SK-N-SH treated with all-trans-retinoic acid at 6 μM for 48 hours (cell line): ENCODE data around the gene PIN1.

ENCODE experiments used
- ATAC-seq: fragments of 200-7000 bp; cut with Tn5 transposase; 3 replicates; pipeline ENCODE4 v1.9.1; 2020; ENCODE audit warnings: mild to moderate bottlenecking, moderate library complexity
- ARNTL ChIP-seq: fragments of 450-650 bp; formaldehyde crosslinking; IDR thresholded peaks from 2 replicates; pipeline ENCODE4 v1.5.0; 2020; ENCODE audit warnings: low read depth, mild to moderate bottlenecking, moderate library complexity, borderline replicate concordance
- BACH2 ChIP-seq: fragments of 250-450 bp; sonication (Bioruptor Pico); IDR thresholded peaks from 2 replicates; pipeline ENCODE4 v1.9.0; 2021; ENCODE audit warnings: mild to moderate bottlenecking, borderline replicate concordance
- CSDC2 ChIP-seq: fragments of 250-450 bp; sonication (Bioruptor Pico); IDR thresholded peaks from 2 replicates; pipeline ENCODE4 v1.5.0; 2020; ENCODE audit warnings: mild to moderate bottlenecking, moderate library complexity
- ESRRG ChIP-seq: fragments of 250-450 bp; sonication (Bioruptor Pico); IDR thresholded peaks from 2 replicates; pipeline ENCODE4 v1.6.1; 2021; ENCODE audit warnings: mild to moderate bottlenecking
- GLIS3 ChIP-seq: fragments of 250-450 bp; sonication (Bioruptor Pico); IDR thresholded peaks from 2 replicates; pipeline ENCODE4 v1.5.0; 2020; ENCODE audit warnings: mild to moderate bottlenecking, moderate library complexity
- ISL1 ChIP-seq: fragments of 250-450 bp; sonication (Bioruptor Pico); IDR thresholded peaks from 2 replicates; pipeline ENCODE4 v2.1.2; 2022; ENCODE audit warnings: mild to moderate bottlenecking, moderate library complexity
- OSR1 ChIP-seq: fragments of 250-450 bp; sonication (Bioruptor Pico); IDR thresholded peaks from 2 replicates; pipeline ENCODE4 v1.8.0; 2022; ENCODE audit warnings: moderate library complexity, mild to moderate bottlenecking, inconsistent platforms
- PATZ1 ChIP-seq: fragments of 250-450 bp; sonication (Bioruptor Pico); IDR thresholded peaks from 2 replicates; pipeline ENCODE4 v1.8.0; 2020; ENCODE audit warnings: mild to moderate bottlenecking, moderate library complexity, borderline replicate concordance
- PPARA ChIP-seq: fragments of 250-450 bp; sonication (Bioruptor Pico); IDR thresholded peaks from 2 replicates; pipeline ENCODE4 v1.5.0; 2020; ENCODE audit warnings: mild to moderate bottlenecking, borderline replicate concordance
- RARB ChIP-seq: fragments of 250-450 bp; sonication (Bioruptor Pico); IDR thresholded peaks from 2 replicates; pipeline ENCODE4 v1.8.0; 2021; ENCODE audit warnings: mild to moderate bottlenecking, moderate library complexity
- SNAI2 ChIP-seq: fragments of 250-450 bp; sonication (Bioruptor Pico); IDR thresholded peaks from 2 replicates; pipeline ENCODE4 v1.5.0; 2020; ENCODE audit warnings: mild to moderate bottlenecking, moderate library complexity
- TCF4 ChIP-seq: fragments of 250-450 bp; sonication (Bioruptor Pico); IDR thresholded peaks from 2 replicates; pipeline ENCODE4 v1.8.0; 2021; ENCODE audit warnings: mild to moderate bottlenecking, moderate library complexity, borderline replicate concordance
- ZC3H10 ChIP-seq: fragments of 250-450 bp; sonication (Bioruptor Pico); IDR thresholded peaks from 2 replicates; pipeline ENCODE4 v1.5.1; 2021; ENCODE audit warnings: mild to moderate bottlenecking, moderate library complexity
- ZFP3 ChIP-seq: fragments of 250-450 bp; sonication (Bioruptor Pico); IDR thresholded peaks from 2 replicates; pipeline ENCODE4 v1.5.0; 2020; ENCODE audit warnings: mild to moderate bottlenecking, moderate library complexity
- ZFP30 ChIP-seq: fragments of 450-650 bp; formaldehyde crosslinking; IDR thresholded peaks from 2 replicates; pipeline ENCODE4 v1.5.0; 2022; ENCODE audit warnings: mild to moderate bottlenecking, moderate library complexity
- ZNF565 ChIP-seq: fragments of 450-650 bp; formaldehyde crosslinking; conservative IDR thresholded peaks from 2 replicates; pipeline ENCODE4 v1.5.0; 2020; ENCODE audit warnings: low read depth, mild to moderate bottlenecking, moderate library complexity
- ZNF70 ChIP-seq: fragments of 450-650 bp; formaldehyde crosslinking; IDR thresholded peaks from 2 replicates; pipeline ENCODE4 v1.5.0; 2020; ENCODE audit warnings: mild to moderate bottlenecking, moderate library complexity
- TF ChIP-seq, protein P1 (sequence below): fragments of 250-450 bp; sonication (Bioruptor Pico); IDR thresholded peaks from 2 replicates; pipeline ENCODE4 v1.8.0; 2021; ENCODE audit warnings: low read depth, mild to moderate bottlenecking, moderate library complexity, borderline replicate concordance
- TF ChIP-seq, protein P2 (sequence below): fragments of 250-450 bp; sonication (Bioruptor Pico); IDR thresholded peaks from 2 replicates; pipeline ENCODE4 v1.5.1; 2020; ENCODE audit warnings: low read depth, mild to moderate bottlenecking, moderate library complexity
- TF ChIP-seq, protein P3 (sequence below): fragments of 250-450 bp; sonication (Bioruptor Pico); IDR thresholded peaks from 2 replicates; pipeline ENCODE4 v1.5.1; 2021; ENCODE audit warnings: mild to moderate bottlenecking, moderate library complexity

PIN1 gene

DNA sequence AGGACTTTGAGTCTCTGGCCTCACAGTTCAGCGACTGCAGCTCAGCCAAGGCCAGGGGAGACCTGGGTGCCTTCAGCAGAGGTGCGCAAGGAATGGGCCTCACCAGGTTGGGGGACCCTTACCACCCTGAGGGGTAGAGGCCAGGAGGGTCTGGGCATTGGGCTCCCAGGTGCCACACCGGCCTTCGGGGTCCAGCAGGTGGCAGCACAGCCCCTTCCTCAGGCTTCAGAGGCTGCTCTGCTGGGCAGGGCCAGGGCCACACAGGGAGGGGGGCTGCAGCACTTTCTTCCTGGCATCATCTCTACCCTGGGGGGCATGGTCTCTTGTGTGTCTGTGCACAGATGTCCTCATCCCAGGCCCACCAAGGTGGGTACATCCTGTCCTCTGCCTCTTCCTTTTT, 12.9 kb downstream of the PIN1 start:
- TF ChIP-seq BACH2 (CRISPR knock-in tag): no peak
- TF ChIP-seq RARB (CRISPR knock-in tag): no peak
- TF ChIP-seq, protein P1, sequence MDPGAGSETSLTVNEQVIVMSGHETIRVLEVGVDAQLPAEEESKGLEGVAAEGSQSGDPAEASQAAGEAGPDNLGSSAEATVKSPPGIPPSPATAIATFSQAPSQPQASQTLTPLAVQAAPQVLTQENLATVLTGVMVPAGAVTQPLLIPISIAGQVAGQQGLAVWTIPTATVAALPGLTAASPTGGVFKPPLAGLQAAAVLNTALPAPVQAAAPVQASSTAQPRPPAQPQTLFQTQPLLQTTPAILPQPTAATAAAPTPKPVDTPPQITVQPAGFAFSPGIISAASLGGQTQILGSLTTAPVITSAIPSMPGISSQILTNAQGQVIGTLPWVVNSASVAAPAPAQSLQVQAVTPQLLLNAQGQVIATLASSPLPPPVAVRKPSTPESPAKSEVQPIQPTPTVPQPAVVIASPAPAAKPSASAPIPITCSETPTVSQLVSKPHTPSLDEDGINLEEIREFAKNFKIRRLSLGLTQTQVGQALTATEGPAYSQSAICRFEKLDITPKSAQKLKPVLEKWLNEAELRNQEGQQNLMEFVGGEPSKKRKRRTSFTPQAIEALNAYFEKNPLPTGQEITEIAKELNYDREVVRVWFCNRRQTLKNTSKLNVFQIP: no peak
- TF ChIP-seq, protein P2, sequence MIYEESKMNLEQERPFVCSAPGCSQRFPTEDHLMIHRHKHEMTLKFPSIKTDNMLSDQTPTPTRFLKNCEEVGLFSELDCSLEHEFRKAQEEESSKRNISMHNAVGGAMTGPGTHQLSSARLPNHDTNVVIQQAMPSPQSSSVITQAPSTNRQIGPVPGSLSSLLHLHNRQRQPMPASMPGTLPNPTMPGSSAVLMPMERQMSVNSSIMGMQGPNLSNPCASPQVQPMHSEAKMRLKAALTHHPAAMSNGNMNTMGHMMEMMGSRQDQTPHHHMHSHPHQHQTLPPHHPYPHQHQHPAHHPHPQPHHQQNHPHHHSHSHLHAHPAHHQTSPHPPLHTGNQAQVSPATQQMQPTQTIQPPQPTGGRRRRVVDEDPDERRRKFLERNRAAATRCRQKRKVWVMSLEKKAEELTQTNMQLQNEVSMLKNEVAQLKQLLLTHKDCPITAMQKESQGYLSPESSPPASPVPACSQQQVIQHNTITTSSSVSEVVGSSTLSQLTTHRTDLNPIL: no peak
- no peak for TF ChIP-seq SNAI2 (CRISPR knock-in tag)
- no peak for TF ChIP-seq GLIS3 (CRISPR knock-in tag)
- no peak for TF ChIP-seq CSDC2
- TF ChIP-seq PPARA (CRISPR knock-in tag): no peak
- TF ChIP-seq TCF4 (CRISPR knock-in tag): no peak
- TF ChIP-seq ZC3H10: no peak
- TF ChIP-seq PATZ1: no peak
- TF ChIP-seq ZFP3 (CRISPR knock-in tag): no peak
- TF ChIP-seq, protein P3, sequence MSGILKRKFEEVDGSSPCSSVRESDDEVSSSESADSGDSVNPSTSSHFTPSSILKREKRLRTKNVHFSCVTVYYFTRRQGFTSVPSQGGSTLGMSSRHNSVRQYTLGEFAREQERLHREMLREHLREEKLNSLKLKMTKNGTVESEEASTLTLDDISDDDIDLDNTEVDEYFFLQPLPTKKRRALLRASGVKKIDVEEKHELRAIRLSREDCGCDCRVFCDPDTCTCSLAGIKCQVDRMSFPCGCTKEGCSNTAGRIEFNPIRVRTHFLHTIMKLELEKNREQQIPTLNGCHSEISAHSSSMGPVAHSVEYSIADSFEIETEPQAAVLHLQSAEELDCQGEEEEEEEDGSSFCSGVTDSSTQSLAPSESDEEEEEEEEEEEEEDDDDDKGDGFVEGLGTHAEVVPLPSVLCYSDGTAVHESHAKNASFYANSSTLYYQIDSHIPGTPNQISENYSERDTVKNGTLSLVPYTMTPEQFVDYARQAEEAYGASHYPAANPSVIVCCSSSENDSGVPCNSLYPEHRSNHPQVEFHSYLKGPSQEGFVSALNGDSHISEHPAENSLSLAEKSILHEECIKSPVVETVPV (CRISPR knock-in tag): no peak
- TF ChIP-seq ESRRG (CRISPR knock-in tag): no peak
- no peak for TF ChIP-seq ZNF565 (CRISPR knock-in tag)
- ATAC-seq: peak; percentile 71

DNA sequence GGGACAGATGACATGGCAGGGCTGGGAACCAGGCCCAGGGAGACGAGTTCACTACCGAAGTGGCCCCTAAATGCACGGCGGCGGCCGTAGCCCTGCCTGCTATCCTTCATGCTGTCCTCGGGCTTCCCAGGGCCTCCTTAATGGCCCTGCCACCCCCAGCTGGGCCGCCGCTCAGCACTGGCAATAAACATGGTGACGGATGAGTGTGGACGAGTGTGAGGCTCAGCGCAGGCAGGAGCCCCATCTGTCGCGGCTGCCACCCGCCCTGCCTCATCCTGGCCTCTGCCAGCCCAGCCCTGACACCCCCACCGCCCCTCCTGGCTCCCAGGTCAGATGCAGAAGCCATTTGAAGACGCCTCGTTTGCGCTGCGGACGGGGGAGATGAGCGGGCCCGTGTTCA, 13.6 kb downstream of the PIN1 start:
- ATAC-seq: no peak
- TF ChIP-seq ESRRG (CRISPR knock-in tag) (no peak), SNAI2 (CRISPR knock-in tag) (no peak), GLIS3 (CRISPR knock-in tag) (no peak), ZFP30 (CRISPR knock-in tag) (no peak), TCF4 (CRISPR knock-in tag) (no peak), RARB (CRISPR knock-in tag) (no peak), ZNF565 (CRISPR knock-in tag) (no peak), PATZ1 (no peak), BACH2 (CRISPR knock-in tag) (no peak), CSDC2 (no peak), ZC3H10 (no peak), OSR1 (CRISPR knock-in tag) (no peak), ZNF70 (CRISPR knock-in tag) (no peak), ISL1 (CRISPR knock-in tag) (no peak), ARNTL (no peak)
- TF ChIP-seq, protein P2: no peak
- TF ChIP-seq, protein P3 (CRISPR knock-in tag): no peak
- TF ChIP-seq, protein P1: no peak
- TF ChIP-seq, all 23 proteins: peak for 0
